DND-41 (cell line): Measurements from ENCODE around the gene SLC23A1.

Experiments used
- EZH2 ChIP-seq: IDR thresholded peaks from 3 replicates; pipeline ENCODE4 v1.6.1; 2012; ENCODE audit warnings: borderline replicate concordance, low read depth, mild to moderate bottlenecking, moderate library complexity, low read length, inconsistent platforms; ENCODE audit not compliant: severe bottlenecking
- TF ChIP-seq, protein P1 (sequence below): IDR thresholded peaks from 2 replicates; pipeline ENCODE4 v1.5.1; 2012; ENCODE audit warnings: borderline replicate concordance, low read length, moderate library complexity, mild to moderate bottlenecking; ENCODE audit not compliant: poor library complexity, severe bottlenecking; ENCODE audit errors: extremely low read depth

GRCh38 chr5:139415221-139415861 is 32.2 kb upstream of the SLC23A1 start:
- TF ChIP-seq, protein P1, sequence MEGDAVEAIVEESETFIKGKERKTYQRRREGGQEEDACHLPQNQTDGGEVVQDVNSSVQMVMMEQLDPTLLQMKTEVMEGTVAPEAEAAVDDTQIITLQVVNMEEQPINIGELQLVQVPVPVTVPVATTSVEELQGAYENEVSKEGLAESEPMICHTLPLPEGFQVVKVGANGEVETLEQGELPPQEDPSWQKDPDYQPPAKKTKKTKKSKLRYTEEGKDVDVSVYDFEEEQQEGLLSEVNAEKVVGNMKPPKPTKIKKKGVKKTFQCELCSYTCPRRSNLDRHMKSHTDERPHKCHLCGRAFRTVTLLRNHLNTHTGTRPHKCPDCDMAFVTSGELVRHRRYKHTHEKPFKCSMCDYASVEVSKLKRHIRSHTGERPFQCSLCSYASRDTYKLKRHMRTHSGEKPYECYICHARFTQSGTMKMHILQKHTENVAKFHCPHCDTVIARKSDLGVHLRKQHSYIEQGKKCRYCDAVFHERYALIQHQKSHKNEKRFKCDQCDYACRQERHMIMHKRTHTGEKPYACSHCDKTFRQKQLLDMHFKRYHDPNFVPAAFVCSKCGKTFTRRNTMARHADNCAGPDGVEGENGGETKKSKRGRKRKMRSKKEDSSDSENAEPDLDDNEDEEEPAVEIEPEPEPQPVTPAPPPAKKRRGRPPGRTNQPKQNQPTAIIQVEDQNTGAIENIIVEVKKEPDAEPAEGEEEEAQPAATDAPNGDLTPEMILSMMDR: no peak
- TF ChIP-seq EZH2: no peak
